ENCODE data around the gene ZNF227.
"Not testable (repeated sequence)": the region's sequence is repeated elsewhere in the genome, so short reads cannot be mapped to it uniquely, and the experiment has no call there.

The ZNF227 gene

DNA sequence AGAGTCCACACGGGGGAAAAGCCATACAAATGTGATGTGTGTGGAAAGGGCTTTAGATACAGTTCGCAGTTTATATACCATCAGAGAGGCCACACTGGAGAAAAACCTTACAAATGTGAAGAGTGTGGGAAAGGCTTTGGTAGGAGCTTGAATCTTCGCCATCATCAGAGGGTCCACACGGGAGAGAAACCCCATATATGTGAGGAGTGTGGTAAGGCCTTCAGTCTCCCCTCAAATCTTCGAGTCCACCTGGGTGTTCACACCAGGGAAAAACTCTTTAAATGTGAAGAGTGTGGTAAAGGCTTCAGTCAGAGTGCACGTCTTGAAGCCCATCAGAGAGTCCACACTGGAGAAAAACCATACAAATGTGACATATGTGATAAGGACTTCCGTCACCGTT lies 24.1 kb downstream of the ZNF227 start:
- DNase-seq (ENCODE audit: low read depth in 2 of 2): no peak

DNA sequence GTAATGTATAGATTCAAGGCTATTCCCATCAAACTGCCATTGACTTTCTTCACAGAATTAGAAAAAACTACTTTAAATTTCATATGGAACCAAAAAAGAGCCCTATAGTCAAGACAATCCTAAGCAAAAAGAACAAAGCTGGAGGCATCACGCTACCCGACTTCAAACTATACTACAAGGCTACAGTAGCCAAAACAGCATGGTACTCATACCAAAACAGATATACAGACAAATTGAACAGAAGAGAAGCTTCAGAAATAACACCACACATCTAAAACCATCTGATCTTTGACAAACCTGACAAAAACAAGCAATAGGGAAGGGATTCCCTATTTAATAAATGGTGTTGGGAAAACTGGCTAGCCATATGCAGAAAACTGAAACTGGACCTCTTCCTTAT lies 40.0 kb downstream of the ZNF227 start:
- not testable (repeated sequence) for DNase-seq (ENCODE audit: low read depth in 2 of 2)

DNA sequence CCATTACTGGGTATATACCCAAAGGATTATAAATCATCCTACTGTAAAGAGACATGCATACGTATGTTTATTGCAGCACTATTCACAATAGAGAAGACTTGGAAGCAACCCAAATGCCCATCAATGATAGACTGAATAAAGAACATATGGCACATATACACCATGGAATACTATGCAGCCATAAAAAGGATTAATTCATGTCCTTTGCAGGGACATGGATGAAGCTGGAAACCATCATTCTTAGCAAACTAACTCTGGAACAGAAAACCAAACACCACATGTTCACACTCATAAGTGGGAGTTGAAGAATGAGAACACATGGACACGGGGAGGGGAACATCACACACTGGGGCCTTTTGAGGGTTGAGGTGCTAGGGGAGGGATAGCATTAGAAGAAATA lies 41.1 kb downstream of the ZNF227 start:
- not testable (repeated sequence) for DNase-seq (ENCODE audit: low read depth in 2 of 2)

DNA sequence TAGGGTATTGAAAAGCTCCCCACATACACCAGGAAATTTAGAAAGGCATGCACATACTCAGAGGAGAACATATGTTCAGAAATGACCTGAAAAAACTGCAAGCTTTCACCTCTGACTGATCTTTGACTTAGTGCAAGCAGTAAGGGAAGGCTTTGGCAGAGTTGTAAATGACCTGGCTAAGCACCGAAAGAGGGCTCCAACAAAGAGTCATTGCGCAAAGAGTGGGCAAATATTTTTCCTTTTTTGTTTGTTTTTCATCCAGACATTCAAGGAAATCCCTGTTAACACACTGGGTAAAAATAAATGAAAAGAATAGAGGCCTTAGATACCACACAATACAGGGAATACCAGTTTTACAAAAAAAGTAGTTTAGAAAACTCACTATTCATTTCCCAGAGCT lies 42.2 kb downstream of the ZNF227 start:
- no peak for DNase-seq (ENCODE audit: low read depth in 2 of 2)

DNA sequence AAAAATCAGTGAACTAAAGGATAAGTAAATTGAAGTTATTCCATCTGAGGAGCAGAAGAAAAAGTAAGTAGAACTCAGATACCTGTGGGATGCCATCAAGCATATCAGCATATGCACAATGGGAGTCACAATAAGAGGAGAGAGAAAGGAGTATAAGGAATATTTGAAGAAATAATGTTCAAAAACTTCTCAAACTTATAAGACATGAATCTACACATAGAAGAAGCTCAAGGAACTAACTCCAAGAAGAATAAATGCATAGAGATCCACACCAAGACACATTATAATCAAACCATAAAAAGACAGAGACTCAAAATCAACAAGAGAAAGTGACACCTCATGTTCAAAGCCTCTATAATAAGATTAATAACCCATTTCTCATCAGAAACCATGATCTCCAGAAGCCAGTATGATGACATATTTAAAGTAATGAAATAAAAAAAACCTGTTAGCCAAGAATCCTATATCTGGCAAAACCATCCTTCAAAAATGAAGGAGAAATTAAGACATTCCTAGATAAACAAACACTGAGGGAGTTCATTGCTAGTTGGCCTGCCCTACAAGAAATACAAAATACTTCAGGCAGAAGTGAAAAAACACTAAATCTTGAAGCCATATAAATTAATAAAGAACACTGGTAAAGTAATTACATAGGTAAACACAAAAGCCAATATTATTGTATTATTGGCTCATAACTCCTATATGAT lies 43.5 kb downstream of the ZNF227 start:
- DNase-seq (ENCODE audit: low read depth in 2 of 2): no peak

DNA sequence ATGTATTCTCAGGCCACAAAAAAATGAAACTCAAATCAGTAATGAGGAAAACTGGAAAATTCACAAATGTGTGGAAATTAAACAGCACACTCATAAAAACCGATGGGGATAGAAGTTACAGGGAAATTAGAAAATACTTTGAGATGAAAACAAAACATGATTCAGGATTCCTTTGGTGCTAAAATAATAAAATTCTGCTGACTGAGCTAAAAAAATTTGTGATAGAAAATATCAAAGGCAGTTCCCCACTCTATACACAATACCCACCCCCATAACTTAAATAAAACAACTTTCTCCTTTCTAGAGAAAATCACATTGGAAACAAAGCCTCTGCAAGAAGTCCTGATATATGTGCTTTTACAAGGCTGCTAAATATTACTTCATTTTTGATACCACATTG lies 45.8 kb downstream of the ZNF227 start:
- no peak for DNase-seq (ENCODE audit: low read depth in 2 of 2)

DNA sequence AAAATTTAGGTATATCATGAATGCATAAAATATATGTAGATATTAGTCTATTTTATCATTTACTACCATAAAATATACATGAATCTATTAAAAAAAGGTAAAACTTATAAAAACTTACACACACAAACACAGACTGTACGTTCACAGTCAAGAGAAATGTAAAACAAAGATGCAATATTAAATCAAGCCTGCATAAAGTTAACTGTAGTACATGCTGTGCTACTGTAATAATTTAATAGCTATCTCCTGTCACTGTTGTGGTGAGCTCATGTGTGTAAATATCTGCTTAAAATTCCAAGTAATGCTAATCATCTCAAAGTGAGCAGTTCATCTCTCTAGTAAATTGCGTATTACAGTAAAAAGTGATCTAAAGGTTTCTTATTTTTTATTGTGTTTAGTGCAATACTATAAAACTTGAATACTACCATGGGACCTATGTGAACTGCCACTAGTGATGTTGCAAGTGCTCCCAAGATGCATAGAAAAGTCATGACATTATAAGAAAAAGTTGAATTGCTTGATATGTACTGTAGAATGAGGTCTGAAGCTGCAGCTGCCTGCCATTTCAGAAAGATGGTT lies 46.6 kb downstream of the ZNF227 start:
- DNase-seq (ENCODE audit: low read depth in 2 of 2): no peak

DNA sequence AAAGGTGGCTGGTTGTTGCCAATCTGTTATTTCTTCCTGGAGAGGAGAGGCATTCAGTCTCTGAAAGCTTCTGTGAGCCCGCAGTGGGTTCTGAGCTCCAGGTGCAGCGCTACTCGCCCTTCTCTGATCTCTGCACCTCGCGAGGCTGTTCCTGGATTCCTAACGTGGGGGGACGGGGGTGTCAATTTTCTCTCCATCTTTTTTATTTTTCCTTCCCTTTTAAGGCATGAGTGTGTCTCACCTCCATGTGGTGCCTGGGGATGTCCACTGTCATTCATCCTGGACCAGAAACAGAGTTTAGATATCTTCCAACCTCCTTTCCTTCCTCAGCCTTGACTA lies 48.0 kb downstream of the ZNF227 start:
- DNase-seq (ENCODE audit: low read depth in 2 of 2): no peak

DNA sequence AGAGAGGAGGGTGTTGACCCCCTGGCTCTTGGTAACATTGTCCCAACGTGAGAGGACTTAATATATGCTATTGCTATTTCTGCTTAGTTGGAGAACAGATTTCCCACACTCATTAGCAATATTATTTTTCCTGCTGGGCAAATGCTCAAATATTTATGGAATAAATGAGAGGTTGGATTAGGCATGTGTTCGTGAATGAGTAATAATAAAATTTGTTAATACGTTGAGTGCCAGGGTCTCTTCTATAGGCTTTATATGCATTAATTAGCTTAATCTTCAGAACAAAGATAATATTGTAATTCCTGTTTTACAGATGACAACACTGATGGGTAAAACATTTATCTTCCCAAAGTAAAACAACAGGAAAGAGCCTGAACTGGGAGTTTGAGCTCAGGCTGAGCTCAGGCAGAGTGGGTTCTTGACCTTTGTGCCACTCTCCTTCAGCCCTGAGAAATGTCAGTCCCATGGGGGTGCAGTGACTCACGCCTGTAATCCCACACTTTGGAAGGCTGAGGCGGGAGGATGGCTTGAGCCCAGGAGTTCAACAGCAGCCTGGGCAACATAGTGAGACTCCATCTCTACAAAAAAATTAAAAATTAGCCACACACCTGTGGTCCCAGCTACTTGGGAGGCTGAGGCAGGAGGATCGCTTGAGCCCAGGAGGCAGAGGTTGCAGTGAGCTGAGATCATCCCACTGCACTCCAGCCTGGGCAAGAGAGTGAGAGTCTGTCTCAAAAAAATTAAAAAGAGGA lies 48.5 kb downstream of the ZNF227 start:
- DNase-seq (ENCODE audit: low read depth in 2 of 2): no peak

DNA sequence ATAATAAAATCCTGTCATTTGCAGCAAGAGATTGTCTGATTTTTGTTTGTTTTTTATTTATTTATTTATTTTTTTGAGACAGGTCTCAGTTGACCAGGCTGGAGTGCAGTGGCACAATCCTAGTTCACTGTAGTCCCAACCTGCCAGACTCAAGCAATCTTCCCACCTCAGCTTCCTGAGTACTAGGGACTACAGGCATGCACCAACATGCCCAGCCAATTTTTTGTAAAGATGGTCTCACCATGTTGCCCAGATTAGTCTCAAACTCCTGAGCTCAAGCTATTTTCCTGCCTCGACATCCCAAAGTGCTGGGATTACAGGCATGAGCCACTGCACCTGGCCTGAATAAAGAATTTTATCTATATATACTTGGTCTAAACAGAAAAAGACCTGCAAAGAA lies 65.0 kb downstream of the ZNF227 start:
- no peak for DNase-seq (ENCODE audit: low read depth in 2 of 2)

DNA sequence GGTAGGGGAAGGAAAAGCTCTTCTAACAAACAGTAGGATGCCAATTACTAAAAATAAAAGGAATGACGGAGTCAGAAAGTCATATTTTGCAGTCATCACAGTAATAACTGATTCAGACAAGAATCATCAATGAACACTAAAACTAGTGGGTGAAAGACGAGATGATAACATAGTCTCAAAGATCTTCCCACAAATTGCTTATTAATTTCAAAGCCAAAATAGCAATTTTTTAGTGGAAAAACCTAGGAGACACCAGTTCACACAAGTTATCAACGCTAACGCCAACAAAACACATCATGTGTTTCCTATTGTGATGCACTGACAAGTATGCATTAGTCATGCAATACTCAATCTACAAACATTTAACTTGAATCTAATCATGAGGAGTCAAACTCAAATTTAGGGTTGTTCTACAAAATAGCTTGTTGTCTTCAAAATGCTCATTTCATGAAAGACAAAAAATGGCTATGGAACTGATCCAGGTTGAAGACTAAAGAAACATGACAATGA lies 65.9 kb downstream of the ZNF227 start:
- no peak for DNase-seq (ENCODE audit: low read depth in 2 of 2)

DNA sequence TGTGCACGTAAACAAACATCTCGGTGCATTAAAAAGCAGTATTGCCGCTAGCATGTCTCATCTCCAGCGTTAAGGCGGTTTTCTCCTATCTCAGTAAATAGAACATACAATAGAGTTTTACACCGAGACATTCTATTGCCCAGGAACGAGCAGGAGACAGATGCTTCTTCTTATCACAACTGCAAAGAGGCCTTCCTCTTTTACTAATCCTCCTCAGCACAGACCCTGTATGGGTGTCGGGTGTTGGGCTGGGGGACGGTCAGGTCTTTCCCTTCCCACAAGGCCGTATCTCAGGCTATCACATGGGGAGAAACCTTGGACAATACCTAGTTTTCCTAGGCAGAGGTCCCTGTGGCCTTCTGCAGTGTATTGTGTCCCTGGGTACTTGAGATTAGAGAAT lies 68.6 kb downstream of the ZNF227 start:
- no peak for DNase-seq (ENCODE audit: low read depth in 2 of 2)

DNA sequence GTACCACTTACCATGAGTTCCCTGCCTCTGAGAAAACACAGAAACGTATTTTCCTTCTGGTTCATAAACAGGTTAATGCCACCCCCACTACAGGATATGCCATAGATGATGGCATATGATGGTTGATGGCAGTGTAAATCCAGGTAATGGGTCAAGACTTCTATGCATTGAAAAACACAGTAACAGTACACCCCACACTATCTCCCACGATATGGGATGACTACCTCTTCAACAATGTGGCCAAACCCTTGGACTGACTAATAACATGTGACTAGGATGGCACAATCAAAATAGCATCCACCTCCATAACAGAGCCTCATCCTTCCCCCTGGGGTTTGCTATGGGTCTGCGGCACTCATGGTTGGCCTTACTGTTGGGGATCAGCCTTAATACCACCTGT lies 70.5 kb downstream of the ZNF227 start:
- no peak for DNase-seq (ENCODE audit: low read depth in 2 of 2)

DNA sequence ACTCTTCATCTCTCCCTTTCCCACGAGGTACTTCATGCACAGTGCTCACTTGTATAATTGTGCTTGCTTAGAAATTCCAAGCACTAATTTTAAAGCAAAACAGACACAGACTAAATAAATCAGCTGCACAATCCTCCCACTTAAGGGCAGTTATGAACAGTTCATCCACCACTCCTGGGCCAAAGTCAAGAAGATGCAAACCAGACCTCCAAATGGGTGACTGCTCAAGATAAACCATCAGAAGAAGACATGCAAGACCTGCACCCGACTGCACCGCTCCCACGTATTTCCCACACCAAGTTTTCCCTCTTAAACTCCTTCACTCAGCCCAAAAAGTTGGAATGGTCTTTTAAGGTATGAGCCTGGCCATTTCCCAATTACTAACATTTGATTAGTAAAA lies 72.6 kb downstream of the ZNF227 start:
- DNase-seq (ENCODE audit: low read depth in 2 of 2): no peak
